Amniotic epithelial cell (primary cell): Measurements from ENCODE around the gene ANKRD63.

Source experiments
- DNase-seq: peaks from one replicate; pipeline ENCODE4 v3.0.0-alpha.2; 2010; ENCODE audit warnings: low read depth

The ANKRD63 gene

GRCh38 chr15:40295877-40296560, 13.2 kb upstream of the ANKRD63 start:
- DNase-seq: no peak

- DNase-seq: no peak
Measured at GRCh38 chr15:40295297-40295696, 12.4 kb upstream of the ANKRD63 start.

GRCh38 chr15:40293905-40294895, 11.3 kb upstream of the ANKRD63 start:
- no peak for DNase-seq

- no peak for DNase-seq
Measured at GRCh38 chr15:40293006-40293405, 10.1 kb upstream of the ANKRD63 start.

GRCh38 chr15:40292246-40292645, 9.4 kb upstream of the ANKRD63 start:
- DNase-seq: no peak

- peak; percentile 46 for DNase-seq
Measured at GRCh38 chr15:40290918-40291574, 8.2 kb upstream of the ANKRD63 start.

GRCh38 chr15:40290545-40290917, 7.7 kb upstream of the ANKRD63 start:
- no peak for DNase-seq

GRCh38 chr15:40289140-40289775, 6.4 kb upstream of the ANKRD63 start:
- DNase-seq: no peak

GRCh38 chr15:40287968-40288367, 5.1 kb upstream of the ANKRD63 start:
- DNase-seq: no peak

GRCh38 chr15:40287505-40287904, 4.6 kb upstream of the ANKRD63 start:
- DNase-seq: no peak

GRCh38 chr15:40286794-40287193, 3.9 kb upstream of the ANKRD63 start:
- DNase-seq: no peak

GRCh38 chr15:40286061-40286532, 3.2 kb upstream of the ANKRD63 start:
- no peak for DNase-seq

GRCh38 chr15:40285554-40286011, 2.7 kb upstream of the ANKRD63 start:
- DNase-seq: peak; percentile 11

GRCh38 chr15:40285151-40285550, 2.3 kb upstream of the ANKRD63 start:
- peak; percentile 22 for DNase-seq

- DNase-seq: no peak
Measured at GRCh38 chr15:40283615-40284300, 894 bp upstream of the ANKRD63 start.

GRCh38 chr15:40282147-40282868, 556 bp downstream of the ANKRD63 start:
- DNase-seq: no peak

- no peak for DNase-seq
Measured at GRCh38 chr15:40281801-40282146, 1.1 kb downstream of the ANKRD63 start.

- DNase-seq: no peak
Measured at GRCh38 chr15:40281057-40281800, 1.6 kb downstream of the ANKRD63 start.

- no peak for DNase-seq
Measured at GRCh38 chr15:40280260-40281056, 2.4 kb downstream of the ANKRD63 start.
